Thoracic aorta (tissue), 2 donors: Measurements from ENCODE around the gene PAX2. TPM values are rescaled to one million over a fixed set of nuclear protein-coding genes. Genes with fewer than 3 reads are reported as not detected.
A peak's percentile ranks its signal among the peaks of the same experiment; 100 is the strongest.

Source experiments
- ATAC-seq: fragments of 150-250 bp; one replicate; pipeline ENCODE4 v1.8.0; 2017; ENCODE audit warnings: low read depth; ENCODE audit not compliant: insufficient number of reproducible peaks, low FRiP score
- DNase-seq: peaks from one replicate; pipeline ENCODE4 v3.0.0-alpha.2; 2020; ENCODE audit warnings: low spot score
- H3K27ac ChIP-seq, 2 donors: fragments of 200-600 bp; sonication (generic); 1 replicate in 1 of 2; 2 replicates in 1 of 2; pipeline ENCODE4 v1.5.1; 2016; ENCODE audit warnings: mild to moderate bottlenecking in 2 of 2, moderate library complexity in 2 of 2
- H3K27me3 ChIP-seq: fragments of 200-600 bp; sonication (generic); replicated peaks from 2 replicates; pipeline ENCODE4 v1.6.0; 2016; ENCODE audit warnings: mild to moderate bottlenecking; ENCODE audit not compliant: insufficient read depth
- H3K36me3 ChIP-seq: fragments of 200-600 bp; sonication (generic); one replicate; pipeline ENCODE4 v1.5.1; 2016
- H3K4me1 ChIP-seq, 2 donors: fragments of 200-600 bp; sonication (generic); 1 replicate in 1 of 2; 2 replicates in 1 of 2; pipeline versions ENCODE4 v1.5.1 to v1.6.0; 2016; ENCODE audit warnings: low read depth in 2 of 2, mild to moderate bottlenecking in 1 of 2; ENCODE audit not compliant: control insufficient read depth in 1 of 2
- H3K4me3 ChIP-seq: fragments of 200-600 bp; sonication (generic); 2 replicates; pipeline ENCODE4 v1.5.1; 2016; ENCODE audit warnings: mild to moderate bottlenecking
- H3K9me3 ChIP-seq: fragments of 200-600 bp; sonication (generic); 2 replicates; pipeline ENCODE4 v1.5.1; 2016
- total RNA-seq, 2 donors: library from RNA; depleted of rRNA; stranded (reverse); fragments of >200 nt; gene quantifications; one replicate each; pipeline versions ENCODE4 v1.1.0 to v1.2.3, GENCODE V29; 2016
- TF ChIP-seq, protein P1 (sequence below): fragments of 200-600 bp; sonication (generic); IDR thresholded peaks from one replicate; pipeline ENCODE4 v1.5.1; 2019; ENCODE audit warnings: antibody characterized with exemption

The PAX2 gene
- total RNA-seq, 2 donors from 2014 or later: not detected

DNA sequence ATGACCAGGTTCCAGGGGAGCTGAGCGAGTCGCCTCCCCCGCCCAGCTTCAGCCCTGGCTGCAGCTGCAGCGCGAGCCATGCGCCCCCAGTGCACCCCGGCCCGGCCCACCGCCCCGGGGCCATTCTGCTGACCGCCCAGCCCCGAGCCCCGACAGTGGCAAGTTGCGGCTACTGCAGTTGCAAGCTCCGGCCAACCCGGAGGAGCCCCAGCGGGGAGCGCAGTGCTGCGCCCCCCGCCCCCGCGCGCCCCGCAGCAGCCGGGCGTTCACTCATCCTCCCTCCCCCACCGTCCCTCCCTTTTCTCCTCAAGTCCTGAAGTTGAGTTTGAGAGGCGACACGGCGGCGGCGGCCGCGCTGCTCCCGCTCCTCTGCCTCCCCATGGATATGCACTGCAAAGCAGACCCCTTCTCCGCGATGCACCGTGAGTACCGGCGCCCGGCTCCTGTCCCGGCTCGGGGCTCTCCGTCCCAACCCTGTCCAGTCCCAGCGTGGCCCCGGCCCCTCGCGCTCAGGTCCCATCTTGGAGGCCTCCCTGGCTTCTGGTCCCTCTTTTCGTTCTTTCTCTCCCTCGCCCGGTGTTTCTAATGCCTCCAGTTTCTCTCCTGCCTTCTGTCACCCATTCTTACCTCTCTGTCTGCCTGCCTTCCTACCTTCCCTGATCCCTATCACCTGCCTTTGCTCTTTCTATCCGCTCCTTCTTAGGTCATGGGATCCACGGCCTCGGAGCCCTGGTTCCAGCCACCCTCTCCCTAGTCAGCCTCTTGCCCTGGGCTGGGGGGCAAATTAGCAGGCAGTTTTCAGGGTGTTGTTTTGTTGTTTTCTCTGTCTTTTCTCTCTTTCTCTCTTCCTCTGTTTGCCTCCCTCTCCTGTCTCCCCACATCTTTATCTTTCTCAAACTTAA, 751 bp downstream of the PAX2 start:
- H3K4me1 ChIP-seq: peaks cover 40 to 70% of the 10 kb centered on the region in 2 donors
- DNase-seq: no peak

DNA sequence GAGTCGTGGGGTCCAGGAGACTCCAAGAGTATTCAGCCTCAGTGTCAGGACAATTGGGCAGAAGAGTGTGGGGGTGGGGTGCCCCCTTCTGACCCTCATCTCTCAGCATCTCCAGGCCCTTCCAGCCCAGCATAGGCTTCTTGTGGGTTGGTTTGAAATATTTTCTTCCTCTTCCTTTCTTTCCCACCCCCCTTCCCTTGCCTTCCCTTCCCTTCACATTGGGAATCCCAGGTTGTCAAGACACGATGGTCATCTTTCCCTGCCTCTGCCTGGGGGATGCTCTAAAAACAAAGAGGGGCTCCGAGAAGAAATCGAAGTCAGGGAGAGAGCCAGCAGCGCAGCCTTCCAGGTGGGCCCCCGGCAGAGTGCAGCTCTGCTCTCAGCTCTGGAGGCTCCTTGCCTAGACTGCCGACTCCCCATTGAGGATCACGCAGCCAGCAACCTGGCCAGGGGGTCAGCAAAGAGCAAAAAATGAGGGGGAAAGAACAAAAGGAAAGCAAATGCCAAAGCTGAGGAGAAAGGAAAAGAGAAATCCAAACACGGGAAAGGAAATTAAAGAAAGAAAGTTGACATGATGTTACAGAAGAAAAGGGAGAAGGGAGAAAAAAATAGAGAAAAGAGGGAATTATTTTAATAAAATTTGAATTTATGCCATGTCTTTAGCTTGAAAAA, 1.5 kb downstream of the PAX2 start:
- no peak for ATAC-seq
- Histone ChIP-seq H3K27ac (no peak overlapping the region), H3K4me1 (peaks cover 37 to 62% of the 10 kb centered on the region in 2 donors), H3K36me3 (no peaks in the 10 kb centered on the region), H3K9me3 (no peaks in the 10 kb centered on the region), H3K4me3 (no peak overlapping the region), H3K27me3 (peaks cover 42% of the 10 kb centered on the region)
- DNase-seq: no peak
- TF ChIP-seq, protein P1, sequence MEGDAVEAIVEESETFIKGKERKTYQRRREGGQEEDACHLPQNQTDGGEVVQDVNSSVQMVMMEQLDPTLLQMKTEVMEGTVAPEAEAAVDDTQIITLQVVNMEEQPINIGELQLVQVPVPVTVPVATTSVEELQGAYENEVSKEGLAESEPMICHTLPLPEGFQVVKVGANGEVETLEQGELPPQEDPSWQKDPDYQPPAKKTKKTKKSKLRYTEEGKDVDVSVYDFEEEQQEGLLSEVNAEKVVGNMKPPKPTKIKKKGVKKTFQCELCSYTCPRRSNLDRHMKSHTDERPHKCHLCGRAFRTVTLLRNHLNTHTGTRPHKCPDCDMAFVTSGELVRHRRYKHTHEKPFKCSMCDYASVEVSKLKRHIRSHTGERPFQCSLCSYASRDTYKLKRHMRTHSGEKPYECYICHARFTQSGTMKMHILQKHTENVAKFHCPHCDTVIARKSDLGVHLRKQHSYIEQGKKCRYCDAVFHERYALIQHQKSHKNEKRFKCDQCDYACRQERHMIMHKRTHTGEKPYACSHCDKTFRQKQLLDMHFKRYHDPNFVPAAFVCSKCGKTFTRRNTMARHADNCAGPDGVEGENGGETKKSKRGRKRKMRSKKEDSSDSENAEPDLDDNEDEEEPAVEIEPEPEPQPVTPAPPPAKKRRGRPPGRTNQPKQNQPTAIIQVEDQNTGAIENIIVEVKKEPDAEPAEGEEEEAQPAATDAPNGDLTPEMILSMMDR: no peak

More for the DNA sequence above, 751 bp downstream of the PAX2 start:
- H3K4me3 ChIP-seq: peak overlapping the region; percentile 64
- ATAC-seq: no peak
- H3K27me3 ChIP-seq: peaks cover 42% of the 10 kb centered on the region
- H3K9me3 ChIP-seq: no peaks in the 10 kb centered on the region
- H3K27ac ChIP-seq: no peak overlapping the region
- no peaks in the 10 kb centered on the region for H3K36me3 ChIP-seq
- TF ChIP-seq, protein P1: no peak

DNA sequence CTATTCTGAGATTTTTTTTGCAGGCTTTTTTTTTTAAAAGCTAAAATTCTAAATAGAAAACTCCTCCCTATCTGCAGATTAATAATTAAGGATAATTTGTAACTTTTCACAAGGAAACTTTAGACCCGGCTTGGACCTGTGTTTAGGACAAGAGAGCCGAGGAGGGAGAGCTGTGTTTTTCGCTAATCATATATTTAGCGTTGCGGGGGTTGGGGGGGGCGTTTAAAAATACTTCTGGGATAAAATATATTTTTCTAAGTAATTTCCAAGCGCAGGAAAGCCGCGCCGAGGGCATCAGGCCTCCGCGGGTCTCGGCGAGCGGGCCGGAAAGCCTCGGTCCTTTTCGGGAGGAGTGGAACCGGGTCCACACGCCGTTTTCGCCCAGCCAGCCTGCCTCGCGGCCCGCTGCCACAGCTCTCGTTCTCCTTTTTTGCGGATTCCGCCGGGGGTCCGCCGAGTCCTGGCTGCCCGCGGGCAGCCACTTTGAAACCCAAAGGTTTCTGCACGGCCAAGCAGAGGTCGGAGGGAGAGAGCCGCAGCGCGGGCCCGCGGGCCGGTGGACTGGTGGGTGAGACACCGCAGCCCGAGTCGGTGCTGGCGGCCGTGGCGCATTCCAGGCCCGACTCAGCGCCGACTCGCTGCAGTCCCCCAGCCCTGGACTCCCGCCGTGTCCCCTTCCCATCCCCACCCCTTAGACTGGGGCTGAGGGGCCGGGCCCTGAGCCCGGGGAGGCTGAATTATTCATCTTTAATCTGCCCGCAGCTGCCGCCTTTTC, 2.3 kb downstream of the PAX2 start:
- peaks cover 42% of the 10 kb centered on the region for H3K27me3 ChIP-seq
- H3K36me3 ChIP-seq: no peaks in the 10 kb centered on the region
- TF ChIP-seq, protein P1: no peak
- peaks cover 33 to 56% of the 10 kb centered on the region in 2 donors for H3K4me1 ChIP-seq
- H3K4me3 ChIP-seq: peak overlapping the region; percentile 50
- no peaks in the 10 kb centered on the region for H3K9me3 ChIP-seq
- ATAC-seq (no peak), DNase-seq (no peak)
- no peak overlapping the region for H3K27ac ChIP-seq

DNA sequence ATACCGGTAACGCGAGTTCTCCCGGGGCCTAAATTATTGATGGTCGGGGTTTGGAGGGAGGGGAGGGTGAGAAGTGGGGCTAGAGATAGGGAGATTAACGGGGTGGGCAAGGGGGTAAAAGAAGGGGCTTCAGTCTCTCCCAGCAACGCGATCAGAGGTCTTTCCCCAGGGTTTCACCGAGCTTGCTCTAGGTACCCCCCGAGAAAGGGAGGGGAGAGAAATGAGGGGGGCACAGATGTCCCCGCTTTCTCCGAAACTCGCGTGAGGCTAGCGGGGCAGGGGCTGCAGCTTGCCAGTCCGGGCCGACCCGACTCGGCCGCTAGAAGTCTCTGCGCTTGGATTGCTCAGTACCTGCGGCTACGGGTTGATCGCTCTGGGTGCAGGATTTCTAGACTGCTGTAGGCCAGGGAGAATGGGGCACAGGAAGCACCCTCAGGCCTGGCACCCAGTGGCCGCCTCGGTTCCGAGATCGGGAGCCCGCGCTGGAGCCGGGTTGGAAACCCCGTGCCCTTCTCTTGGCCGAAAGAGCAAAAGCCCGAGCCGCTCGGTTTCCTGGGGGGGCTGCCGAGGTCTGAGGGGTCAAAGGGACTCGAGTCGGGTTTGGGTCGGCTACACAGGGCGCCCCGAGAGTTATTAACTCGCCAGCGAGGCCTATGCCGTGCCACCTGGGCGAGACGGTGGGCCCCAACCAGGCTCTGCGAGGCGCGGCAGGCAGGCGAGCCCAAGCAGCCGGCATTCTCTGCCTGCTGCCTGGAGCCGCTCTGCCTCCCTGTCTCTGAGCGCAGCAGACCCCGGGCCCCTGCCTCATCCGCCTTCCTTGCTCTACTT, 3.1 kb downstream of the PAX2 start:
- Histone ChIP-seq H3K27ac (no peak overlapping the region), H3K4me1 (peaks cover 33 to 53% of the 10 kb centered on the region in 2 donors), H3K36me3 (no peaks in the 10 kb centered on the region), H3K9me3 (no peaks in the 10 kb centered on the region), H3K27me3 (peaks cover 36% of the 10 kb centered on the region), H3K4me3 (peak overlapping the region; percentile 50)
- DNase-seq: no peak
- TF ChIP-seq, protein P1: no peak
- ATAC-seq: no peak
